Activated CD4-positive, alpha-beta T cell treated with anti-CD3 and anti-CD28 coated beads, Interleukin-2, amount 50 U/mL, for 24 hours (primary cell): Measurements from ENCODE around the gene PLEK.

Experiments used
- DNase-seq, 2 donors: peaks; one replicate each; pipeline ENCODE4 v3.0.0-alpha.2; 2020; ENCODE audit warnings: low read depth in 1 of 2, low spot score in 1 of 2

The PLEK gene

DNA sequence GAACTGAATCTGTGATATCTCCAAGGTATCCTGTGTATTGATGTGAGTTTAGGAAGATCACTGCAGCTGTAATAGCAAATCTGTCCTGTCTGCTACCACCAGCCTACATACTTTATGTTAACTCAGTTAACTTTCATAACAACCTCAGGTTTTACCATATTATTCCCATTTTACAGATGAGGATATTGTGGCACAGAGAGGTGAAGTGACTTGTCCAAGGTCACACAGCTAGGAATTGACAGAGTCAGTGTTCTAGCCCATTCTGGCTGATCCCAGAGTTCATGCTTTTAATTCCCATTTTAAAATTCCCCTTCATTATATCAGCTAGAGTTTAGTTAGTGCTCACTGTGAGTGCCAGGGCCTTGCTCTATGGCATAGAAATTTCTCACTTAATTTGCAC lies 49.4 kb downstream of the PLEK start:
- no peak for DNase-seq

DNA sequence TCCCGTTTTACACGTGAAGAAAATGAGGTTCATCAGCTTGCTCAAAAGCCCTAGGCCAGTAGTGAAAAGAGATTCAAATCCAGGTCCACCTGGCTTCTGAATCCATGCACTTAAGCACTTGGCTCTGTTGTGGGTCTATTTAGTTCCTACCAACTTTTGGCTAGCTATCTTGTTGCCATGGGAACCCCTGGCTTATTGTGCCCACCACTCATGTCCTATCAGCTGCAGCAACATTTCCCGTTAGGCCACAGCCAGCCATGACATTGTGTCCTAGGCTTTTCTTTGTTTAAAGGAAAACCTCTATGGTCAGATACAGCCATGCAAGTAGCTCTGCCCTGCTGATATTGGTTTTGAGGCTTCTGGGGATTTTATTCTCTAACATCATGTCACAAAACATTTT lies 49.8 kb downstream of the PLEK start:
- DNase-seq, result no peak

DNA sequence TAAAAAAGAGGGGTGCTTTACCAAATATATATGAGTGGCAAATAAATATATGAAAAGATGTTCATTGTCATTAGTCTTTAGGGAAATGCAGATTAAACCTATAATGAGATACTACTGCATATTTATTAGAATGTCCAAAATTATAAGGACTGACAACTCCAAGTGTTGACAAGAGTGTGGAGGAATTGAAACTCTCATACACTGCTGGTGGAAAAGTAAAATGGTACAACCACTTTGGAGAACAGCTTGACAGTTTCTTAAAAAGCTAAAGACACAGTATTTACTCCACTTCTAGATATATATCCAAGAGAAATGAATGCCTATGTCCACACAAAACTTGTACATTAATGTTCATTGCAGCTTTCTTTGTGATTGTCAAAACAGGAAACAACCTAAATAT lies 50.4 kb downstream of the PLEK start:
- no peak for DNase-seq

DNA sequence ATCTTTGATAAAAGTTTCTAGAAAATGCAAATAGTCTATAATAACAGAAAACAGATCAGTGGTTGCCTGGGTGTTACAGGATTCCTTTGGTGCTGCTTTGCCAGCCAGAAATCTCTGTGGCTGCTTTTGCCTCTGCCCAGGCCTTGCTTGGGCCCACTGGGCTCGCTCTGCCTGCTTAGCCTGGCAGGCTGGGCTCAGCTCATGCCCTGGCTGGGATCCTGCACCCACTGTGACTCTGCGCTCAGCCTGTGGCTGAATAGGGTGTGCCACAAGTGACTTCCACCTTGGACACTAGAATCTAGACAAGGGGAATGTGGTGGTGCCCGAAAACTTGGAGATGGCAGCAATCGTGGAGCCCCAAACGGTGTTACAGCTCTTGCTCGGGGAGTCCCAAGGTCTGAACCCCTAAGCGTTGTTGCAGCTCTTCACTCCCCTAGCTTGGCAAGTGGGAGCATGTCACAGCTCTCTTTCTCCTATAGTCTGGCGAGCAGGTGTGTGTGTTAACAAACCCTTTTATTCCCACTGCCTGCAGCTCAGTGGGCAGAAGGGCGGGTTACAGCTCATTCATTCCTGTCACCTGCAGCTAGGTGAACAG lies 51.1 kb downstream of the PLEK start:
- no peak for DNase-seq

DNA sequence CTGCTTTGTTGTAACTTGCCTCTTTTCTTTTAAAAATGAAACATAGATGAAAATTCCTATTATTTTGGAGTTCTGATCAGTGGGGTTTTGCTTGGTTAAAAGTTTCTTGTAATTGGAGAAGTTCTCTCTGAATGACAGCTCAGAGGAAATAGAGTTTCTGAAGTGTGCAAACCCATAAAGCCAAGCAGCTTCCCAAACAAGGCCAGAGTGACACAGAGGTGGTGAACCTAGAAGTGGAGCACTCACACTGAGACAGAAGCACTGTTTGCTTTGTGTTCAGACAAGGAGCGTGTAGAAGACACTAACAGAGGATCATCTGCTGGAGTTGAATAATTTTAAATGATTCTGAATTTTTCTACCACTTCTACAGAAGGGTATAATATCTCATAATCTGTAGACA lies 52.8 kb downstream of the PLEK start:
- DNase-seq, result no peak

DNA sequence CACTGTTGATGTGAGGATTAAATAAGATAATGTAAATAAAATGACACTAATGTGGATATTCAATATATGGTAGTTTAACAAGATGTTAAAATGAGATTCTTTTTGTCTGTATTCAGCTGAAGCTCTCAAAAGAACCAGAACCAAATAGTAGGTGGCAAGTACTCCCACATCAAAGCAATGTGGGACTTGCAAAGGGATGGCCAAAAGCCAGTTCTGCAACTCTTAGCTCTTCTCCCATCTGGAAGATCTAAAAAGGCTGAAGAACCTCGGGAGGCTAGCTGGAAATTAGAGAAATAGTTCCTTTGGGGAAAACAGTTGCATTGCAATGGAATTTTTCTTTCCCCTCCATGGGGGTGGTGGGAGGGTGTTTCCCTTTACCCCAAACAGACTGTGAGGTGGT lies 53.3 kb downstream of the PLEK start:
- DNase-seq, result no peak

DNA sequence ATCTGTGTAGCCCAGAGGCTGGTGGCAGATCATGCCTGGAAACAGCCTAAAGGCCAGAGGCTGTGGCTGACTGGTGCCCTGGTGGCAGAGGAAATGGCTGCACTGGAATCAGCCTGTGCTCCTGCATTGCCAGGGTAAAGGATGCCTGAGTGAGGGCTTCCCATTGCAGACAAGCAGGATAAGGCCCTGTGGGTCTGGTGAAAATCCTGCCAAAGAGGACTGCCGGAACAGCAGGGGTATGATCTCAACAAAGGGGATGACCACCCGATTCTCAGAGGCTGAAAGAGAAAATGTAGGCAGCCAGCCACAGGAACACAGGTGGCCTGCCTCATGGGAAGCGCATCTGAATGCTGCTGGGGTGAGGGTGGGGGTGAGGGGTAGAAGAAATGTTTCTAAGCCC lies 53.8 kb downstream of the PLEK start:
- no peak for DNase-seq

DNA sequence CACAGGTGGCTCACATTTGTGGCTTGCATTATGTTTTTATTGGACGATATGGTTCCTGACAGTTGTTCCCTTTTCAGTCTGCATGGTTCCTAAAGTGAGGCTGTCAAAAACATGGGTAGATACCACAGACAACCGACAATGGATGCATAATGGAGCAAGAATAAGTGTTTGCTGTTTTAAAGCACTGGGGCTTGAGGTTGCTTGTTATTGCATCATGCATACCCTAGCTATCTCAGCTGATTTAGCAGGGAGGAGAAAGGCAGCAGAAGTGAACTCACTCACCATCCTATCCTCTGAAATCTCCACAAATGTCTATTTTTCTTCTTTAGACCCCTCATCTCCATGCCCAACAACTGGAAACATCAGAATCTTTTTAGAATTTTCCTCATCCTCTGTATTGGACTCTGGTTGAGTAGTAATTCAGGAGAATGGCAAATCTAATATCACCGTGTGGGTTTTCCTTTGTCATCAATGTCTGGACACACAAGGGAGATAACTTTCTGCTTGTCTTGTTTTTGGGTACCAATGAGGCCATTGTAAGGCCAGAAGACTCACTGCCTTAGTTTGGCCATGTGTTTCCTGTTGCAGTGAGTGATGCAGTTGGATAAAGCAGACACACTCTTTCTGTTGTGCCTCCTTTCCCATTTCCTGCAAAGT lies 55.3 kb downstream of the PLEK start:
- DNase-seq, result no peak

DNA sequence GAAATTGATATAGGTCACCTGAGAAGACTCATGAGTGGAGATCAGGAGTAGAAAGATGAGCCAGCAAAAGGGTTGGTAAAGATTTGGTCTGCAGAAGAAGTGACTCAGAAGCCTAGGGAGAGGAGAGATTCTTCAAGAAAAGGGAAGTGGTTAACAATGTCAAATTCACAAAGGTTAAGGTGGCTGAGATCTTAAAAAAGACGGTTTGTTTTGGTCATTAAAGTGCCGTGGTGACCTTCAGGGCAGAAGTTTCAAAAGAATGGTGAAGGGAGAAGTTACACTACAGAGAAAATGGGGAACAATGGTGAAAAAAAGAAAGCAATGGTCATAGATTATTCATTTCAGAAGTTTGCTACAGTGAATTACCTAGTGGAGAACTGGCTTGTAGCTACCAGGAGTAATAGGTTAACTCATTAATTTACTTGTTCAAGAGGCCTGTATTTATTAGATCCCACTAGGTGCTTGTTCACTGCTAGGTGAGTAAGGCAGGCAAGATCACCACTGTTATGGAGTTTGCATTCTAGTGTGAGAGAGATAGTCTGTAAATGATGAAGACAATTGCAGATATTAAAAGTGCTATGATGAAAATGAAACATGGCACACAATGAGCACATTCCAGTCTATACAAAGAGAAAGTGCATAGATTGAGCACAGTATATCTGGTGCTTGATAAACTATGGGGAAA lies 59.0 kb downstream of the PLEK start:
- DNase-seq, result no peak

DNA sequence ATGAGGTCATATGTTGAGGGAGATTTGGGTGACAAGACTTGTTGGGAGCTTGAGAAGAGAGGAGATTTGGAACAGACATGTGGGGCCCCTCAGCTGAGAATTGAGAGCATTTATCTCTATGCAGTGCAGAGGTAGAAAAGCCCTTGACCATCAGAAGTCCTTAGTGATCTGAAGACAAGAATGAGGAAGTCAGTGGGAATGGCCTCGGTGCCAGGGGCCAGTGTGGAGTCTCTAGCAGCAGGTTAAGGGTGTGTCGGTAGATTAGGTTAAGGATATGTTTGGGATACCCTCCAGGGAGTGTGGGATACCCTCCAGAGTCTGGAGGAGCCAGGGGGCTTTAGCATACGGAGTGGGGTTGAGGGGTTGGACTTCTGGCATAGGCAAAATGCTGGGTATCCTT lies 60.4 kb downstream of the PLEK start:
- no peak for DNase-seq

DNA sequence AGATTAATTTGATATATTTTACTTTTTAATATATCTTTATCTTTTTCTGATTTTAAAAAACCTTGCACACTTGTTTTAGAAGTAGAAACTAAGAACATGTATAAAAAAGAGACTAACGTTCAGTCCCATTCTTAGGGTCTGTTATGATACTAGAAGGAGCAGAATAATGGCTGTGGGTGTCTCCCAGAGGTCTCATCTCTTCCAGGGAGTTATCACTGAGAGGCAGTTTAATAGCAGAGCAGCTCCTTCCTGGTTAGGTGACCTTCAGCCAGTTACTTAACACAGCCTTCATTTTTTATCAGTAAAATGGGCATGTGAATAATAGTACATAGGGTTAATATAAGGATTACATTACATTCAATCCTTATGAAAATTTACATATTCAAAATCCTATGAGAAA lies 61.4 kb downstream of the PLEK start:
- no peak for DNase-seq

DNA sequence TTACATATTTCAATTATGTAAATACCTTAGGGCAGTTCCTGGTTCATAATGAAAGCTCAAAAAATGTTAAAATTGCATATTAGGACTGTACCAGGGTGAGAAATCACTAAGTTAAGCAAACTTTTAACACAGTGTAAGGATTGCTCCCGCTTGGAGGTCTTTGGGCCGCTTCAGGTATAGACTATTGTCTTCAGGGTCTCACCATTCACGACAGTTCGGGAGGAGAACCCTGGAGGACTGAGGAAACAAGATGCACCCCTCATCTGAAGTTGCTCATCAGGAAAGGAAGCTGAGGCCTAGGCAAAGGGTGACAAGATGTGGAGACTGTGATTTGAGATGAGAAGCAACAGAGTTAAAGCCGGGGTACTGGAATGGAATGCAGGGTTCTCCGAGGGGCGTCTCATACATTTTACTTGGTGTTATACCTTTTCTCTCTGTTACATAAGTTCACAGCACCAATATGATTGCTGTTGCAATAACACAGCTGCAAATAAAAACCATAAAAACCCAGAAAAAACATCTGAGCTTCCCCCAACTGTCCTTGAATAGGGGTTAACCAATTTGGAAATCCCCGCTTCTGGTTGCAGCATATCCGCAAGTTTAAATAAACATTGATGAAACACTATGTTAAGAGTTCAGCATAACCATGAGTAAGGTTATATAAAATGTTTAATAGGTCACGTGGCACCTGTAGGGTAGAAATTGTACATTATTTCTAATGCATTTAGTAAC lies 61.9 kb downstream of the PLEK start:
- DNase-seq, result no peak

DNA sequence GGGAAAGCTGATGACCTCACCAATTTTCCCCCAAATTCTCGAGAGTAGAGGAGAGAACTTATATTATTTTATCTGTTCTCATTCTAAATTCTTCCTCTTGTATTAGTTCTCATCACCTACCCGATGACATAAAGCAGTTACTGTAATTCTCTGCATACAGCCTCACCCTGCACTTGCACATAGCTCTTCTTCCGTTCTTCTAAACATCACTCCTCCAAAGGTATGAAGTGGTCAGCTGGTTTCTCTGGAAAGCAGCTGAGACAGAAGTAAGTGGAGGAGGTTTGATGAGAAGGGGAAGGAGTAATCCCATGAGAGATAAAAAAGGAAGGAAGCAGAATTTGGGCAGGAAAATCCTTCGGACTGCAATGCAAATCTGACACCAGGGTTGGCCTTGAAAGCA lies 63.0 kb downstream of the PLEK start:
- DNase-seq, result no peak

DNA sequence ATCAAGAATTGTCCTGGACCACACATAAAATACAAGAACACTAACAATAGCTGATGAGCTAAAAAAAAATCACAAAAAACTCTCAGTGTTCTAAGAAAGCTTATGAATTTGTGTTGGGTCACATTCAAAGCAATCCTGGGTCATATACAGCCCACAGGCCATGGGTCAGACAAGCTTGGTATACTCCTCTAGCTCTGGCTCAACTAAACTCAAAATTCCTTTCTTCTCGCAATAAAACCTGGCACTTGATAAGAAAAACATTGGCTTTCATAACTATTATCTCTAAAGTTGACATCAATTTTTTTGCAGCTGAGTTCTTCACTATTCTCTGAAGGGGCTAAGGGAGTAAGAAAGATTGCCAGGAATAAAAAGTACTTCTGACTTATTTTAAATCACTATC lies 63.7 kb downstream of the PLEK start:
- DNase-seq, result no peak

DNA sequence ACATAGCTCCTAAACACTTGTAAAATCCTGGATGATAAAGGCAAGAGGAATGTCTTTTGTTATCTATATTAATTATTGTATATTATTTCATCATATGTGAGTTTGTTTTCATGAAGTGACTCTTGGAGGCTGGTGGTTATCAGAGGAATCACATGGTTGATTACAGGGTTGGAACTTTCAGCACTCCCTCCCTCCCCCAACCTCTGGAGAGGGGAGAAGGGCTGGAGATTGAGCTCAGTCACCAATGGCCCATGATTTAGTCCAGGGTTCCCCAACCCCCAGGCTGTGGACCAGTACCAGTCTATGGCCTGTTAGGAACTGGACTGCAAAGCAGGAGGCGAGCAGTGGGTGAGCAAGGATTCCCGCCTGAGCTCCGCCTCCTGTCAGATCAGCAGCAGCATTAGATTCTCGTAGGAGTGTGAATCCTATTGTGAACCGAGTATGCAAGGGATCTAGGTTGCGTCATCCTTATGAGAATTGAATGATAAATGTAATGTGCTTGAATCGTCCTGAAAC lies 64.3 kb downstream of the PLEK start:
- no peak for DNase-seq

DNA sequence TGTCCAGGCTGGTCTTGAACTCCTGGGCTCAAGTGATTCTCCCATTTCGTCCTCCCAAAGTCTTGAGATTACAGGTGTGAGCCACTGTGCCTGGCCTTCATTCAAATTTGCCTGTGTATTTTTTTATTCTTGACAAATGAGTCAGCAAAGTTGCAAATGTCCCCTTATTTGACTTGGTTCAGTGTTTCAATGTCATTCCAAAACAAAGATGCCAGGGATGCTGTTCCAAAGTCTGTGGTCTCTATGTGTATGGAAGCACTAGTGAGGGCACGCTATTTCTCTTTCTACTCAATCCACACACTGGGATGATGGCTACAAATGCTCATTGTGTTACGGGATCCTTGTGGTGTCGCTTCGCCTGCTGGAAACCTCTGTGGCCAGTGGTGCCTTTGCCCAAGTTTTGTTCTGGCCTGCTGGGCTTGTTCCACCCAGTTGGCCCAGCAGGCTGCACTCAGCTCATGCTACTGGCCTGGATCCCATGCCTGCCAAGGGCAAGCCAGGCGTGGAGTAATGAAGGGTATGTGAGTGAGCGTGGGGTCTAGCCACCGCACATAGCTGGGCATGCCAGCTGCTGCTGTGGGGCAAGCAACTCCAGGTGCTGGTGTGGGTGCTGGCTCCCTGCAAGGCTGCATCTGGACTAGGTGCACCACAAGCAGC lies 66.4 kb downstream of the PLEK start:
- DNase-seq, result no peak

DNA sequence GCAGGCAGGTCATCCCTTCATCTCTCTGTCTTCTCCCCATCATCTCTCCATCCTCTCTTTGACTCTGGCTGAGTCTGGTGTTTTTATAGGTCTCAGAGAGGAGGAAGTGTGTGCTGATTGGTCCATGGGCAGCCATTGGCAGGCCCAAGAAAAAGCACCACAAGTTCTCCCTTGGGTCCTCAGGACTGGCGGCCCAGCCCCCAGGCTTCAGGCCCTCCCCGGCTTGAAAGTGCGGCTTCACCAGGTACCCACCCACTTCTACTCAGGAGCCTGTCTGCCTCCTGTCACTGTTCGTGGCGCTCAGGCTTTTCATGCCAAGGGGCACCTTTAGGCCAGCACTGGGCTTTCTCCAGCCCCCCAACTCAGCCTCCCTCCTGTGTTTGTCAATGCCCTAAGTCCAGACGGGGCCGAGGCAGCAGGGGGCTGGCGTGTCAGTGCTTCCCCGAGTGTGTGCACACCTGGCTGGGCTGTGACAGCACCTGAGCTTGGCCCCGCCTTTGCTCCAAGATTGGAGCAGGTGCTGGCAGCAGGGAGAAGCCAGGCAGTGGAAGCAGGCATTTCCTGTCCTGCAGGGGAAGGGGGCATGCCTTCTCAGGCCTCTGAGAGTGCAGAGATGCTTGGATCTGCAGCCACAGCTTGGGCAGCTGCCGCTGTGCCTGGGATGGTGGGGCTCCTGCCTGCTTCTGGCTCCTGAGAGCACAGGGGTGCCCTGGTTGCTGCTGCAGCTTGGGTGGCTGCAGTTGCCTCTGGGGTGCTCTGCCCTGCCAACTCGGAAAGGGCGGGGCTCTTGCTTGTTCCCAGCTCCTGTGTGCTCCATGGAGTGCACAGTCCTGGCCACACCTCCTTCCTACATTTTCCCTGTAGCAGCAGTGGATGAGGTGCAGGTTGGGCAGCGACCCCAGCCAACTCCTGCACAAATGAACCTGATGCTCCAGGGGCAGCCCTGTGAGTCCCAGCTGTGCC lies 67.9 kb downstream of the PLEK start:
- DNase-seq, result no peak

DNA sequence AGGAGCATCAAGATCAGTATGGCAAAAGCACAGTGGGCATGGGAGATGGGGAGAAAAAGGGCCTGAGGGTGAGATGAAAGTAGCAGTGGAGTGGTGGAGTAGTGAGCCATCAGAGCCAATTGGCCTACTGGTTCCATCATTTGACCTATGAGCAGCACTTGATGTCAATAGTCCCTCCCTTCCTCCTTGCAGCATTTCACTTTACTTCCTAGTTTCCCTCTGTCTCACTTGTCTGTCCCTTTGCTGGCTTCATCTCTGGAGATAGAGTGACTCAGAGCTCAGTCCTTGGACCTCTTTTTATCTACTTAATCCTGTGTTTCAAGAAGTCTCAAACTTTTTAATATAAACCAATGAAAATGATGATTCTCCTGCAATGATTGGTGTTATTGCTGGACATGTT lies 69.9 kb downstream of the PLEK start:
- DNase-seq, result no peak

DNA sequence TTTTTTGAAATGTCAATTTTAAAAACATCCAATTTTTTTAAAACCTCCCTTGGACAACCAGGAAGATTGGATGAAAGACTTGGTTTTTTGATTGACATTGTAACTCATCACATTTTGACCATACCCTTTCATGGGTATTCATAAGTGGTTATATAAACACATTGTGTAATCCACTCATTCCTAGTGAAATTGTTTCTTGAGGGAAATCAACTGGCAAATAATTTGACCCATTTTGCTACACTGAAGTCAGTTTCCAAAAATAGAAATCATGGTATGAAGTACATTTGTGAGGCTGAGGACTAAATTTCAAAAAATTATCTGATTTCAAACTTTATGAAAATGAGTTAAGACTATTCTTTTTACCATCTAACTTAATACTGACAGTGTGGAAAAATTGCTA lies 70.5 kb downstream of the PLEK start:
- DNase-seq, result no peak

DNA sequence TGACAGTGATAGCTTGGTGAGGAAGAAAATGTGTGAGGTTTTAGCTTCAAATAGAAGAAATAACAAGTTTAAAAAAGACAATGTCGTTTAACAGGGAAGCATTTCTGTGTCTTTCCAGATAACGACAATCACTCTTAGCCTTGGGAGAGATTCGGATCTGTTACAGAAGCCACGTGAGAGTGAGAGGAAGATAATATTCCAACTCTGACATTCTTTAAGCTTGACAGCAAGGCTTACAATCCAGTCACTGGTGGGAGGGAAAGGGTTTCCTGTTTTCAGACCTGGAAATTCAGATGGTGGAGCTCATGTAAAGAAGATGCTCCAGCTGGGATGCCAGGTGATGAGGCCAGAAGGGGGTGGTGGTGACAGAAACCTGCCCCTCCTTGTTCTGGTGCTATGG lies 71.2 kb downstream of the PLEK start:
- no peak for DNase-seq
